Fibroblast of skin of right quadriceps (primary cell): ENCODE measurements around the gene PTMS.

ENCODE experiments used
- DNase-seq: peaks from one replicate; pipeline ENCODE4 v3.0.0-alpha.2; 2013

The PTMS gene

GRCh38 chr12:6772726-6773589 lies 6.8 kb downstream of the PTMS start:
- no peak for DNase-seq

GRCh38 chr12:6773590-6774351 lies 7.6 kb downstream of the PTMS start:
- no peak for DNase-seq

GRCh38 chr12:6774499-6775062 lies 8.4 kb downstream of the PTMS start:
- DNase-seq = no peak

GRCh38 chr12:6775185-6776174 lies 9.3 kb downstream of the PTMS start:
- no peak for DNase-seq

GRCh38 chr12:6777386-6777785 lies 11.2 kb downstream of the PTMS start:
- no peak for DNase-seq

GRCh38 chr12:6778217-6778573 lies 12.0 kb downstream of the PTMS start:
- no peak for DNase-seq

GRCh38 chr12:6778574-6779550 lies 12.7 kb downstream of the PTMS start:
- peak; percentile 91 for DNase-seq

- DNase-seq = no peak
Measured at GRCh38 chr12:6779708-6780432, 13.7 kb downstream of the PTMS start.

- no peak for DNase-seq
Measured at GRCh38 chr12:6780573-6780972, 14.4 kb downstream of the PTMS start.

- no peak for DNase-seq
Measured at GRCh38 chr12:6782119-6782518, 16.0 kb downstream of the PTMS start.

- DNase-seq = no peak
Measured at GRCh38 chr12:6782850-6783566, 16.8 kb downstream of the PTMS start.

- DNase-seq = no peak
Measured at GRCh38 chr12:6783828-6784227, 17.7 kb downstream of the PTMS start.

GRCh38 chr12:6784296-6784695 lies 18.1 kb downstream of the PTMS start:
- DNase-seq = no peak

GRCh38 chr12:6784761-6785160 lies 18.6 kb downstream of the PTMS start:
- no peak for DNase-seq

GRCh38 chr12:6786416-6787094 lies 20.4 kb downstream of the PTMS start:
- DNase-seq = no peak

- no peak for DNase-seq
Measured at GRCh38 chr12:6787309-6787708, 21.1 kb downstream of the PTMS start.

GRCh38 chr12:6788972-6789924 lies 23.1 kb downstream of the PTMS start, which contains the start of gene CD4:
Gene CD4 (plus strand): TSS chr12:6789528. CDS start chr12:6800139, 10,611 bp downstream.
- DNase-seq = no peak
